Keratinocyte (primary cell): ENCODE measurements around the gene NMBR.

ENCODE experiments used
- CTCF ChIP-seq, 3 experiments: IDR thresholded peaks in 1 of 3; conservative IDR thresholded peaks in 1 of 3; optimal IDR thresholded peaks in 1 of 3; 2 replicates in 2 of 3; 3 replicates in 1 of 3; pipeline versions ENCODE3 to v1.5.1; 2011; ENCODE audit warnings: low read length in 3 of 3, mild to moderate bottlenecking in 3 of 3, moderate library complexity in 2 of 3, control low read depth in 1 of 3, inconsistent platforms in 1 of 3; ENCODE audit not compliant: insufficient read depth in 2 of 3; ENCODE audit errors: extremely low read depth in 1 of 3
- EZH2 ChIP-seq: IDR thresholded peaks from one replicate; pipeline ENCODE4 v1.6.1; 2012; ENCODE audit warnings: inconsistent platforms, mild to moderate bottlenecking, low read length, moderate library complexity

DNA sequence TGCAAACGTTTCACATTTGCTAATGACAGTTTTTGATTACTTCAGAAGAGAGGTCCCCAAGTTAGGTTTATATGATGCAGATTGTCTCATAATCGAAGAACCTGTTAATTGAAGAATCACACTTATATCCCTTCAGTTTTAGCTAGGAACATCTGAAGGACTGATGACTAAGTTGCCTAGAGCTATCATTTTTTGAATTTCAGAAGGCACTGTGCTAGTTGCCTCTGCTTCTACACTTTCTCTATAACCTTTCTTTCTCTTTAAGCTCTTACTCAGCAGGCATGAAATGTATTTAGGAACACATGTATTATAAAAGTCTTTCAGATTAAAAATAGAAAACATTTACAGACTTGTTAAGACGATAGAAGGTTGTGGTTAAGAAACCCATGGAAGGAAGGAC is 28.6 kb downstream of the NMBR start:
- TF ChIP-seq CTCF (optimal IDR thresholded peaks at IDR 0.05 in 1 of 3, IDR thresholded peaks at IDR 0.05 in 1 of 3, conservative IDR thresholded peaks at IDR 0.05 in 1 of 3; ENCODE audit: extremely low read depth in 1 of 3, insufficient read depth in 2 of 3, low read length in 3 of 3): no peak
- no peak for TF ChIP-seq EZH2
